Subcutaneous adipose tissue (tissue), 4 donors: ENCODE measurements around the gene TMEM184C. TPM values are rescaled to one million over a fixed set of nuclear protein-coding genes. Genes with fewer than 3 reads are reported as not detected.

ENCODE experiments used
- CTCF ChIP-seq: fragments of 450-650 bp; IDR thresholded peaks from one replicate; pipeline ENCODE4 v1.5.1; 2016; ENCODE audit warnings: low read depth, mild to moderate bottlenecking, control low read depth, antibody characterized with exemption, moderate library complexity
- total RNA-seq, 4 donors: library from RNA; depleted of rRNA; stranded (reverse); fragments of >200 nt; gene quantifications; one replicate each; pipeline ENCODE4 v1.1.0, GENCODE V29; 2016

TMEM184C gene
- total RNA-seq, 4 donors from 2014 or later = 14.5 to 35.0 (median 23.7) TPM

- no peak for TF ChIP-seq CTCF
Measured at GRCh38 chr4:147678106-147678505, 60.9 kb downstream of the TMEM184C start.

GRCh38 chr4:147678796-147679549 lies 61.8 kb downstream of the TMEM184C start:
- no peak for TF ChIP-seq CTCF

GRCh38 chr4:147682755-147683154 lies 65.6 kb downstream of the TMEM184C start:
- TF ChIP-seq CTCF = no peak

GRCh38 chr4:147683188-147683591 lies 66.0 kb downstream of the TMEM184C start:
- TF ChIP-seq CTCF = no peak

- no peak for TF ChIP-seq CTCF
Measured at GRCh38 chr4:147683717-147684700, 66.8 kb downstream of the TMEM184C start, which contains the start of gene PRMT9. PRMT9 (minus strand) TSS chr4:147684163; CDS start chr4:147683987, 176 bp downstream.

- TF ChIP-seq CTCF = no peak
Measured at GRCh38 chr4:147689067-147689466, 71.9 kb downstream of the TMEM184C start.

- TF ChIP-seq CTCF = no peak
Measured at GRCh38 chr4:147691820-147692219, 74.6 kb downstream of the TMEM184C start.
